Measurements from ENCODE around the gene RPS17.

Gene RPS17

GRCh38 chr15:82556315-82557035, 16.2 kb upstream of the RPS17 start:
- TF ChIP-seq RAD21 (IDR thresholded peaks at IDR 0.05; ENCODE audit: low read depth) (no peak), CEBPB (IDR thresholded peaks at IDR 0.05) (no peak), USF1 (IDR thresholded peaks at IDR 0.05) (no peak), EGR1 (IDR thresholded peaks at IDR 0.05) (no peak), TEAD4 (IDR thresholded peaks at IDR 0.05) (no peak), TCF12 (IDR thresholded peaks at IDR 0.05; ENCODE audit: low read depth) (no peak), NFIC (IDR thresholded peaks at IDR 0.05) (no peak)

GRCh38 chr15:82554849-82555248, 14.6 kb upstream of the RPS17 start:
- TF ChIP-seq TCF12 (IDR thresholded peaks at IDR 0.05; ENCODE audit: low read depth): no peak
- TF ChIP-seq RAD21 (IDR thresholded peaks at IDR 0.05; ENCODE audit: low read depth): no peak
- TF ChIP-seq CREB1 (IDR thresholded peaks at IDR 0.05; ENCODE audit: low read depth): no peak
- TF ChIP-seq EGR1 (IDR thresholded peaks at IDR 0.05): no peak
- TF ChIP-seq YY1 (IDR thresholded peaks at IDR 0.05; ENCODE audit: low read depth): no peak
- TF ChIP-seq EP300 (IDR thresholded peaks at IDR 0.05; ENCODE audit: borderline replicate concordance): no peak
- TF ChIP-seq TEAD4 (IDR thresholded peaks at IDR 0.05): no peak

- TF ChIP-seq FOXM1 (IDR thresholded peaks at IDR 0.05; ENCODE audit: borderline replicate concordance, low read depth) (no peak), YY1 (IDR thresholded peaks at IDR 0.05; ENCODE audit: low read depth) (no peak), EP300 (IDR thresholded peaks at IDR 0.05; ENCODE audit: borderline replicate concordance) (no peak), TAF1 (IDR thresholded peaks at IDR 0.05; ENCODE audit: low read depth) (no peak), CEBPB (IDR thresholded peaks at IDR 0.05) (no peak), EGR1 (IDR thresholded peaks at IDR 0.05) (no peak), TEAD4 (IDR thresholded peaks at IDR 0.05) (no peak), CREB1 (IDR thresholded peaks at IDR 0.05; ENCODE audit: low read depth) (no peak), ZBTB7A (IDR thresholded peaks at IDR 0.05; ENCODE audit: low read depth) (no peak), NFIC (IDR thresholded peaks at IDR 0.05) (no peak), TCF12 (IDR thresholded peaks at IDR 0.05; ENCODE audit: low read depth) (no peak), USF1 (IDR thresholded peaks at IDR 0.05) (no peak), RAD21 (IDR thresholded peaks at IDR 0.05; ENCODE audit: low read depth) (no peak)
- TF ChIP-seq, protein P1, sequence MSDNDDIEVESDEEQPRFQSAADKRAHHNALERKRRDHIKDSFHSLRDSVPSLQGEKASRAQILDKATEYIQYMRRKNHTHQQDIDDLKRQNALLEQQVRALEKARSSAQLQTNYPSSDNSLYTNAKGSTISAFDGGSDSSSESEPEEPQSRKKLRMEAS (IDR thresholded peaks at IDR 0.05): no peak
- TF ChIP-seq, protein P2, sequence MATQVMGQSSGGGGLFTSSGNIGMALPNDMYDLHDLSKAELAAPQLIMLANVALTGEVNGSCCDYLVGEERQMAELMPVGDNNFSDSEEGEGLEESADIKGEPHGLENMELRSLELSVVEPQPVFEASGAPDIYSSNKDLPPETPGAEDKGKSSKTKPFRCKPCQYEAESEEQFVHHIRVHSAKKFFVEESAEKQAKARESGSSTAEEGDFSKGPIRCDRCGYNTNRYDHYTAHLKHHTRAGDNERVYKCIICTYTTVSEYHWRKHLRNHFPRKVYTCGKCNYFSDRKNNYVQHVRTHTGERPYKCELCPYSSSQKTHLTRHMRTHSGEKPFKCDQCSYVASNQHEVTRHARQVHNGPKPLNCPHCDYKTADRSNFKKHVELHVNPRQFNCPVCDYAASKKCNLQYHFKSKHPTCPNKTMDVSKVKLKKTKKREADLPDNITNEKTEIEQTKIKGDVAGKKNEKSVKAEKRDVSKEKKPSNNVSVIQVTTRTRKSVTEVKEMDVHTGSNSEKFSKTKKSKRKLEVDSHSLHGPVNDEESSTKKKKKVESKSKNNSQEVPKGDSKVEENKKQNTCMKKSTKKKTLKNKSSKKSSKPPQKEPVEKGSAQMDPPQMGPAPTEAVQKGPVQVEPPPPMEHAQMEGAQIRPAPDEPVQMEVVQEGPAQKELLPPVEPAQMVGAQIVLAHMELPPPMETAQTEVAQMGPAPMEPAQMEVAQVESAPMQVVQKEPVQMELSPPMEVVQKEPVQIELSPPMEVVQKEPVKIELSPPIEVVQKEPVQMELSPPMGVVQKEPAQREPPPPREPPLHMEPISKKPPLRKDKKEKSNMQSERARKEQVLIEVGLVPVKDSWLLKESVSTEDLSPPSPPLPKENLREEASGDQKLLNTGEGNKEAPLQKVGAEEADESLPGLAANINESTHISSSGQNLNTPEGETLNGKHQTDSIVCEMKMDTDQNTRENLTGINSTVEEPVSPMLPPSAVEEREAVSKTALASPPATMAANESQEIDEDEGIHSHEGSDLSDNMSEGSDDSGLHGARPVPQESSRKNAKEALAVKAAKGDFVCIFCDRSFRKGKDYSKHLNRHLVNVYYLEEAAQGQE (IDR thresholded peaks at IDR 0.05; ENCODE audit: low read depth): no peak
Observed at GRCh38 chr15:82554351-82554750, 14.1 kb upstream of the RPS17 start.

- no peak for TF ChIP-seq ZBTB7A (IDR thresholded peaks at IDR 0.05; ENCODE audit: low read depth)
- TF ChIP-seq, protein P1 (IDR thresholded peaks at IDR 0.05): no peak
- no peak for TF ChIP-seq TEAD4 (IDR thresholded peaks at IDR 0.05)
- TF ChIP-seq NFIC (IDR thresholded peaks at IDR 0.05): no peak
- TF ChIP-seq EGR1 (IDR thresholded peaks at IDR 0.05): no peak
- no peak for TF ChIP-seq RAD21 (IDR thresholded peaks at IDR 0.05; ENCODE audit: low read depth)
- TF ChIP-seq CREB1 (IDR thresholded peaks at IDR 0.05; ENCODE audit: low read depth): no peak
- TF ChIP-seq USF1 (IDR thresholded peaks at IDR 0.05): no peak
- TF ChIP-seq, protein P2 (IDR thresholded peaks at IDR 0.05; ENCODE audit: low read depth): no peak
Observed at GRCh38 chr15:82553846-82554245, 13.6 kb upstream of the RPS17 start.

GRCh38 chr15:82552861-82553260, 12.6 kb upstream of the RPS17 start:
- TF ChIP-seq RAD21 (IDR thresholded peaks at IDR 0.05; ENCODE audit: low read depth): no peak
- TF ChIP-seq NFIC (IDR thresholded peaks at IDR 0.05): no peak
- TF ChIP-seq CEBPB (IDR thresholded peaks at IDR 0.05): no peak
- no peak for TF ChIP-seq TEAD4 (IDR thresholded peaks at IDR 0.05)
- no peak for TF ChIP-seq EGR1 (IDR thresholded peaks at IDR 0.05)
- TF ChIP-seq FOXM1 (IDR thresholded peaks at IDR 0.05; ENCODE audit: borderline replicate concordance, low read depth): no peak
- TF ChIP-seq USF1 (IDR thresholded peaks at IDR 0.05): no peak
- TF ChIP-seq TAF1 (IDR thresholded peaks at IDR 0.05; ENCODE audit: low read depth): no peak
- TF ChIP-seq CREB1 (IDR thresholded peaks at IDR 0.05; ENCODE audit: low read depth): no peak
- TF ChIP-seq YY1 (IDR thresholded peaks at IDR 0.05; ENCODE audit: low read depth): no peak
- TF ChIP-seq TCF12 (IDR thresholded peaks at IDR 0.05; ENCODE audit: low read depth): no peak
- TF ChIP-seq EP300 (IDR thresholded peaks at IDR 0.05; ENCODE audit: borderline replicate concordance): no peak
- no peak for TF ChIP-seq ZBTB7A (IDR thresholded peaks at IDR 0.05; ENCODE audit: low read depth)
- TF ChIP-seq, protein P1 (IDR thresholded peaks at IDR 0.05): no peak
- TF ChIP-seq, protein P2 (IDR thresholded peaks at IDR 0.05; ENCODE audit: low read depth): no peak

Data from Ishikawa (cell line).